Activated CD4-positive, alpha-beta T cell treated with anti-CD3 and anti-CD28 coated beads, Interleukin-2, amount 50 U/mL, for 1 hour (primary cell): ENCODE measurements around the gene EME1.
"Not testable (repeated sequence)": the region's sequence is repeated elsewhere in the genome, so short reads cannot be mapped to it uniquely, and the experiment has no call there.

Experiments
- DNase-seq: peaks from one replicate; pipeline ENCODE4 v3.0.0-alpha.2; 2020

The EME1 gene

GRCh38 chr17:50428126-50428525 lies 55.1 kb downstream of the EME1 start:
- DNase-seq = not testable (repeated sequence)

GRCh38 chr17:50428831-50429424 lies 55.9 kb downstream of the EME1 start:
- DNase-seq = no peak

- DNase-seq = no peak
Measured at GRCh38 chr17:50429793-50430192, 56.8 kb downstream of the EME1 start.
